MM.1S (cell line): ENCODE data around the gene FNDC8.

Experiments
- DNase-seq: peaks from one replicate; pipeline ENCODE4 v3.0.0-alpha.2; 2015
- H2AFZ ChIP-seq: fragments of 300-600 bp; sonication (generic); 2 replicates; pipeline ENCODE4 v1.6.0; 2016; ENCODE audit warnings: antibody characterized with exemption, low read length
- H3F3A ChIP-seq: fragments of 300-600 bp; sonication (generic); 2 replicates; pipeline ENCODE4 v1.6.1; 2016; ENCODE audit warnings: mild to moderate bottlenecking, antibody characterized with exemption, low read length, moderate library complexity, mixed read lengths; ENCODE audit not compliant: insufficient read depth
- H3K27ac ChIP-seq: fragments of 300-600 bp; sonication (generic); 2 replicates; pipeline ENCODE4 v1.5.1; 2016; ENCODE audit warnings: mild to moderate bottlenecking, low read length
- H3K27me3 ChIP-seq: fragments of 300-600 bp; sonication (generic); replicated peaks from 2 replicates; pipeline ENCODE4 v1.6.0; 2016; ENCODE audit warnings: low read length; ENCODE audit not compliant: insufficient read depth
- H3K36me3 ChIP-seq: fragments of 300-600 bp; sonication (generic); replicated peaks from 2 replicates; pipeline ENCODE4 v1.6.1; 2016; ENCODE audit warnings: mild to moderate bottlenecking, low read length, mixed read lengths; ENCODE audit not compliant: insufficient read depth
- H3K4me1 ChIP-seq: fragments of 300-600 bp; sonication (generic); 2 replicates; pipeline ENCODE4 v1.6.1; 2016; ENCODE audit warnings: low read length, mixed read lengths
- H3K4me2 ChIP-seq: fragments of 300-600 bp; sonication (generic); 2 replicates; pipeline ENCODE4 v1.6.0; 2016; ENCODE audit warnings: low read depth, low read length
- H3K4me3 ChIP-seq: fragments of 300-600 bp; sonication (generic); 2 replicates; pipeline ENCODE4 v1.5.1; 2016; ENCODE audit warnings: low read length, mixed read lengths
- H3K79me2 ChIP-seq: fragments of 300-600 bp; sonication (generic); 2 replicates; pipeline ENCODE4 v1.6.1; 2016; ENCODE audit warnings: mixed run types, low read length, mixed read lengths
- H3K9ac ChIP-seq: fragments of 300-600 bp; sonication (generic); 2 replicates; pipeline ENCODE4 v1.6.1; 2016; ENCODE audit warnings: low read length, mixed read lengths
- H3K9me2 ChIP-seq: fragments of 300-600 bp; sonication (generic); replicated peaks from 2 replicates; pipeline ENCODE4 v1.6.1; 2016; ENCODE audit warnings: mild to moderate bottlenecking, low read length, mixed read lengths; ENCODE audit not compliant: insufficient read depth
- H3K9me3 ChIP-seq: fragments of 300-600 bp; sonication (generic); replicated peaks from 2 replicates; pipeline ENCODE4 v1.6.1; 2016; ENCODE audit warnings: mild to moderate bottlenecking, low read length, mixed read lengths; ENCODE audit not compliant: insufficient read depth
- H4K20me1 ChIP-seq: fragments of 300-600 bp; sonication (generic); 2 replicates; pipeline ENCODE4 v1.6.1; 2016; ENCODE audit warnings: mild to moderate bottlenecking, low read length, moderate library complexity, mixed read lengths; ENCODE audit not compliant: insufficient read depth
- EZH2 ChIP-seq: fragments of 300-600 bp; sonication (generic); optimal IDR thresholded peaks from 2 replicates; pipeline ENCODE3; 2017; ENCODE audit warnings: low read depth, mild to moderate bottlenecking, antibody characterized with exemption, low read length, mixed read lengths
- EZH2phosphoT487 ChIP-seq: fragments of 300-600 bp; sonication (generic); IDR thresholded peaks from 2 replicates; pipeline ENCODE4 v1.6.1; 2018; ENCODE audit warnings: antibody characterized with exemption, low read length
- TF ChIP-seq, protein P1 (sequence below): fragments of 300-600 bp; sonication (generic); IDR thresholded peaks from 2 replicates; pipeline ENCODE4 v1.5.1; 2016; ENCODE audit warnings: antibody characterized with exemption, low read length, mixed read lengths

The FNDC8 gene

DNA sequence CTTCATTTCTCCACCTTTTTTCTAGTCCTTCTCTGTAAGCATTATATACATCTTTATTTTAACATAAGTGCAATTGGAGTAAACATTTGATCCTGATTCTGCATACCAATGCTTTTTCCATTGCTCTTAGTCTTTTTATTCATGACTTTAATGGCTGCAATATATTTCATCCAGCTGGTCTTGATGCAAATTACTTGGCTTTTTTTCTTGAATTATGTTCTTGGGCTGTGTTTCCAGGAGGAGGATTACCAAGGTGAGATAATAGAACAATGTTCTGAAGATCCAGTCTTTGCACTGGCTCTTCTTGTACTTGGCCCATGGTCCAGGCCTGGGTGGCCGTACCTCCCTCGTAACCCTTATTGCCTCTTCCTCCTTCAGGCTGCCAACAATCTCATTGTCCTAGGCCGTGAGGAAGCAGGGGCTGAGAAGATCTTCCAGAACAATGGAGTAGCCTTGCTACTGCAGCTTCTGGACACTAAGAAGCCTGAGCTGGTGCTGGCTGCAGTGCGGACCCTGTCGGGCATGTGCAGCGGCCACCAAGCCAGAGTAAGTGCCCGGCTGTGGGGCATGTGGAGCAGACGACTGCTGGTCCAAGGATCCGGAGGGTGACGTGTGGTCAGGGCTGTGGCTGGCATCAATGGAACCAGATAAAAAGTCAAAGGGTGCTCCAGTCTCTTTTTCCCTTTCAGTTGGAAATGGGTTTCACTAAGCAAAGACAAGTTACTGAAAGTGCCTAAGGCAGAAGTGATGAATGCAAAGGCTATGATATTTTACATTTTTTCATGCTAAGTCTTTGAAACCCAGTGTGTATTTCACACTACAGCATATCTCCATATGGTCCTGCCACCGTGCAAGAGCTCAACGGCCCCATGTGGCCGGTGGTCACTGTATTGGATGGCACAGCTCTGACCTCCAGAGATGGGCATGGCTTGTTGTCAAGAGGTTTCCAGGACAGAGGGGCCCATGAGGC is 33.1 kb downstream of the FNDC8 start:
- Histone ChIP-seq H4K20me1 (no peaks in the 10 kb centered on the region), H3K27ac (no peak overlapping the region), H3K4me2 (no peak overlapping the region), H3K9me3 (no peaks in the 10 kb centered on the region), H3K4me3 (no peak overlapping the region), H3F3A (no peaks in the 10 kb centered on the region), H3K79me2 (no peaks in the 10 kb centered on the region), H3K4me1 (peaks cover 9% of the 10 kb centered on the region), H3K36me3 (no peaks in the 10 kb centered on the region), H2AFZ (no peak overlapping the region), H3K9ac (no peak overlapping the region), H3K27me3 (no peaks in the 10 kb centered on the region), H3K9me2 (no peaks in the 10 kb centered on the region)
- TF ChIP-seq, protein P1, sequence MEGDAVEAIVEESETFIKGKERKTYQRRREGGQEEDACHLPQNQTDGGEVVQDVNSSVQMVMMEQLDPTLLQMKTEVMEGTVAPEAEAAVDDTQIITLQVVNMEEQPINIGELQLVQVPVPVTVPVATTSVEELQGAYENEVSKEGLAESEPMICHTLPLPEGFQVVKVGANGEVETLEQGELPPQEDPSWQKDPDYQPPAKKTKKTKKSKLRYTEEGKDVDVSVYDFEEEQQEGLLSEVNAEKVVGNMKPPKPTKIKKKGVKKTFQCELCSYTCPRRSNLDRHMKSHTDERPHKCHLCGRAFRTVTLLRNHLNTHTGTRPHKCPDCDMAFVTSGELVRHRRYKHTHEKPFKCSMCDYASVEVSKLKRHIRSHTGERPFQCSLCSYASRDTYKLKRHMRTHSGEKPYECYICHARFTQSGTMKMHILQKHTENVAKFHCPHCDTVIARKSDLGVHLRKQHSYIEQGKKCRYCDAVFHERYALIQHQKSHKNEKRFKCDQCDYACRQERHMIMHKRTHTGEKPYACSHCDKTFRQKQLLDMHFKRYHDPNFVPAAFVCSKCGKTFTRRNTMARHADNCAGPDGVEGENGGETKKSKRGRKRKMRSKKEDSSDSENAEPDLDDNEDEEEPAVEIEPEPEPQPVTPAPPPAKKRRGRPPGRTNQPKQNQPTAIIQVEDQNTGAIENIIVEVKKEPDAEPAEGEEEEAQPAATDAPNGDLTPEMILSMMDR = no peak
- TF ChIP-seq EZH2 = no peak
- no peak for TF ChIP-seq EZH2phosphoT487
- DNase-seq = no peak

DNA sequence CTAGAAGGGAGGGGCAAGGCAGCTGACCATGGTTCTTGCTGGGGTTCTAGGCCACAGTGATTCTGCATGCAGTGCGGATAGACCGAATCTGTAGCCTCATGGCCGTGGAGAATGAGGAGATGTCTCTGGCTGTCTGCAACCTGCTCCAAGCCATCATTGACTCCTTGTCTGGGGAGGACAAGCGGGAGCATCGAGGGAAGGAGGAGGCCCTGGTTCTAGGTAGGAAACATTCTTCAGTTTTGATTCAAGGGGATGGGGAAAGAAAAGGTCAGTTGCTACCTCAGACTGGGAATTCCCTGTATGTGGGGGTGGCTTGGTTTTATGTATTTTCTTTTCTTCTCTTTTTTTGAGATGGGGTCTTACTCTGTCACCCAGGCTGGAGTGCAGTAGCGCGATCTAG is 33.8 kb downstream of the FNDC8 start:
- no peak overlapping the region for H3K4me2 ChIP-seq
- H2AFZ ChIP-seq = no peak overlapping the region
- TF ChIP-seq, protein P1 = no peak
- no peak for TF ChIP-seq EZH2
- H3K36me3 ChIP-seq = no peaks in the 10 kb centered on the region
- no peaks in the 10 kb centered on the region for H3K9me3 ChIP-seq
- H3K27ac ChIP-seq = no peak overlapping the region
- H3K79me2 ChIP-seq = no peaks in the 10 kb centered on the region
- H3K9ac ChIP-seq = no peak overlapping the region
- H4K20me1 ChIP-seq = no peaks in the 10 kb centered on the region
- H3K4me1 ChIP-seq = 0 out of 2 replicates have a peak, but pooled peaks cover 4% of the 10 kb centered on the region
- no peaks in the 10 kb centered on the region for H3F3A ChIP-seq
- H3K4me3 ChIP-seq = no peak overlapping the region
- H3K9me2 ChIP-seq = no peaks in the 10 kb centered on the region
- H3K27me3 ChIP-seq = no peaks in the 10 kb centered on the region
- DNase-seq = no peak

DNA sequence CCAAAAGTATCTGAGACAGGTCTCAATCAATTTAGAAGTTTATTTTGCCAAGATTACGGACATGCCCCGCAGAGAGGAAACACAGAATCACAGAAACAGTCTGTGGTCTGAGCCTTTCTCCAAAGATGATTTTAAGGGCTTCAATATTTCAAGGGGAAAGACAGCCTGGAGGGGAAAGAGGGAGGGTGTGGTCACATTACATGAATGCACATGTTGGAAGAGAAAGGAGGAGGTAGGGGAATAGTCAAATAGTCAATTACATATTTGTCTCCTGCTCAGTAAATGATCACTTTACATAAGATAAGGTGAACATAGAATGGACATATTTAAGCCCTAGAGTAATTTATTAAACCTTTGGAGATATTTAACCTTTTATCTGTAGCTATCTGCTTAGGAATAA is 38.5 kb downstream of the FNDC8 start:
- H3K4me3 ChIP-seq = no peak overlapping the region
- no peaks in the 10 kb centered on the region for H3K4me1 ChIP-seq
- H3K36me3 ChIP-seq = no peaks in the 10 kb centered on the region
- H4K20me1 ChIP-seq = no peaks in the 10 kb centered on the region
- H3K9me3 ChIP-seq = no peaks in the 10 kb centered on the region
- H3K4me2 ChIP-seq = no peak overlapping the region
- no peaks in the 10 kb centered on the region for H3K27me3 ChIP-seq
- no peak overlapping the region for H3K9ac ChIP-seq
- no peaks in the 10 kb centered on the region for H3F3A ChIP-seq
- no peak for DNase-seq
- TF ChIP-seq, protein P1 = no peak
- no peak for TF ChIP-seq EZH2phosphoT487
- no peak for TF ChIP-seq EZH2
- H3K27ac ChIP-seq = no peak overlapping the region
- H2AFZ ChIP-seq = no peak overlapping the region
- H3K9me2 ChIP-seq = no peaks in the 10 kb centered on the region
- no peaks in the 10 kb centered on the region for H3K79me2 ChIP-seq
